B cell (primary cell): ENCODE measurements around the gene NCBP2L. TPM values are rescaled to one million over a fixed set of nuclear protein-coding genes. Genes with fewer than 3 reads are reported as not detected.

Experiments used
- ATAC-seq: fragments of 200-7000 bp; cut with Tn5 transposase; one replicate; pipeline ENCODE4 v1.10.0; 2021; ENCODE audit warnings: low read depth, mild to moderate bottlenecking, moderate number of reproducible peaks, moderate library complexity
- CTCF ChIA-PET: fragments of 350-600 bp; sonication (Branson Sonifier 250); formaldehyde crosslinking; loops from one replicate; lab custom pipeline; 2021; ENCODE audit warnings: antibody characterized with exemption, inconsistent platforms; lab: Charles Lee
- POLR2A ChIA-PET: fragments of 350-600 bp; sonication (Branson Sonifier 250); formaldehyde crosslinking; loops from one replicate; lab custom pipeline; 2021; ENCODE audit warnings: antibody characterized with exemption; lab: Charles Lee
- DNase-seq: peaks from one replicate; pipeline ENCODE4 v3.0.0; 2013
- H2AFZ ChIP-seq: 2 replicates; pipeline ENCODE4 v1.6.1; 2012; ENCODE audit warnings: mild to moderate bottlenecking, low read depth, low read length; ENCODE audit not compliant: insufficient read depth, poor library complexity, severe bottlenecking
- H3K27ac ChIP-seq, 2 donors: 1 replicate in 1 of 2; 2 replicates in 1 of 2; pipeline ENCODE4 v1.5.1; 2012 to 2013; ENCODE audit warnings: low read length in 2 of 2, mild to moderate bottlenecking in 2 of 2, moderate library complexity in 1 of 2
- H3K27me3 ChIP-seq, 4 experiments: fragments of 200-600 bp in 1 of 4; sonication (generic) in 1 of 4; replicated peaks in 1 of 4; 1 replicate in 2 of 4; 2 replicates in 2 of 4; pipeline versions ENCODE4 v1.6.1 to v1.7.0; 2013 to 2016; ENCODE audit warnings: low read length in 3 of 4, mild to moderate bottlenecking in 2 of 4, mixed read lengths in 1 of 4, moderate library complexity in 1 of 4; ENCODE audit not compliant: insufficient read depth in 4 of 4, control insufficient read depth in 3 of 4; ENCODE audit errors: control extremely low read depth in 1 of 4
- H3K36me3 ChIP-seq, 2 experiments: replicated peaks in 1 of 2; 1 replicate in 1 of 2; 2 replicates in 1 of 2; pipeline versions ENCODE4 v1.6.1 to v1.7.1; 2013; ENCODE audit warnings: low read length in 1 of 2; ENCODE audit not compliant: insufficient read depth in 2 of 2, control insufficient read depth in 1 of 2; ENCODE audit errors: control extremely low read depth in 1 of 2, extremely low read depth in 1 of 2
- H3K4me1 ChIP-seq, 2 donors: fragments of 200-600 bp in 1 of 2; sonication (generic) in 1 of 2; 1 replicate in 1 of 2; 2 replicates in 1 of 2; pipeline versions ENCODE4 v1.5.1 to v1.6.1; 2013 to 2017; ENCODE audit warnings: low read length in 2 of 2; ENCODE audit not compliant: control insufficient read depth in 2 of 2, insufficient read depth in 2 of 2
- H3K4me2 ChIP-seq: replicated peaks from 2 replicates; pipeline ENCODE3; 2012; ENCODE audit warnings: mild to moderate bottlenecking, low read depth, low read length; ENCODE audit not compliant: poor library complexity, severe bottlenecking
- H3K4me3 ChIP-seq, 5 experiments: fragments of 200-600 bp in 1 of 5; sonication (generic) in 1 of 5; 1 replicate in 3 of 5; 2 replicates in 2 of 5; pipeline versions ENCODE4 v1.5.1 to v1.7.0; 2011 to 2016; ENCODE audit warnings: low read length in 4 of 5, mild to moderate bottlenecking in 4 of 5, low read depth in 2 of 5, control low read depth in 1 of 5, moderate library complexity in 1 of 5; ENCODE audit not compliant: insufficient read depth in 1 of 5; ENCODE audit errors: control extremely low read depth in 1 of 5, extremely low read depth in 1 of 5
- H3K79me2 ChIP-seq: fragments of 200-600 bp; sonication (generic); one replicate; pipeline ENCODE4 v1.6.0; 2016; ENCODE audit warnings: low read length; ENCODE audit not compliant: control insufficient read depth, insufficient read depth
- H3K9ac ChIP-seq: fragments of 200-600 bp; sonication (generic); 2 replicates; pipeline ENCODE4 v1.6.1; 2017; ENCODE audit warnings: mild to moderate bottlenecking, low read length, moderate library complexity
- H3K9me3 ChIP-seq, 3 donors: one replicate each; pipeline versions ENCODE4 v1.6.1 to v1.7.1; 2013; ENCODE audit warnings: low read length in 2 of 3; ENCODE audit not compliant: control insufficient read depth in 2 of 3, insufficient read depth in 1 of 3; ENCODE audit errors: control extremely low read depth in 1 of 3
- H4K20me1 ChIP-seq: 2 replicates; pipeline ENCODE4 v1.6.0; 2012; ENCODE audit warnings: mild to moderate bottlenecking, low read length; ENCODE audit not compliant: insufficient read depth, control insufficient read depth, poor library complexity, severe bottlenecking
- H3K27ac Mint-ChIP-seq: one replicate; pipeline ENCODE4 v1.8.0; 2021; ENCODE audit warnings: mixed read lengths
- H3K27me3 Mint-ChIP-seq: one replicate; pipeline ENCODE4 v1.8.0; 2021; ENCODE audit warnings: mixed read lengths
- H3K4me1 Mint-ChIP-seq: one replicate; pipeline ENCODE4 v1.8.0; 2021; ENCODE audit warnings: mixed read lengths
- H3K4me3 Mint-ChIP-seq: one replicate; pipeline ENCODE4 v1.8.0; 2021; ENCODE audit warnings: mixed read lengths
- H3K9me3 Mint-ChIP-seq: one replicate; pipeline ENCODE4 v1.8.0; 2022; ENCODE audit warnings: mixed read lengths; ENCODE audit not compliant: insufficient read depth
- CTCF ChIP-seq: fragments of 200-600 bp; IDR thresholded peaks from one replicate; pipeline ENCODE4 v1.8.0; 2022; ENCODE audit warnings: antibody characterized with exemption, mild to moderate bottlenecking
- EZH2 ChIP-seq: IDR thresholded peaks from 2 replicates; pipeline ENCODE4 v1.6.1; 2012; ENCODE audit warnings: borderline replicate concordance, low read depth, mild to moderate bottlenecking, moderate library complexity, low read length; ENCODE audit not compliant: insufficient read depth, poor library complexity, severe bottlenecking
- WGBS: methylation state at CpG from one replicate; pipeline ENCODE4 v1.1.5; 2013; ENCODE audit warnings: missing lambda C conversion rate; ENCODE audit not compliant: insufficient coverage; 5-methylcytosine and 5-hydroxymethylcytosine counted together
- intact Hi-C: fragments of 100-400 bp; cut with micrococcal nuclease; formaldehyde crosslinking; loops from one replicate; pipeline ENCODE4 v1.10.0; 2022
- polyA plus RNA-seq: library from polyadenylated mRNA; depleted of rRNA; stranded (reverse); fragments of >200 nt; gene quantifications from 2 replicates; pipeline ENCODE4 v1.2.3, GENCODE V29; 2012
- total RNA-seq, 2 donors: library from RNA; stranded (reverse); fragments of 120-200 nt in 1 of 2; gene quantifications; 1 replicate in 1 of 2; 2 replicates in 1 of 2; pipeline versions ENCODE4 v1.2.3 to v1.2.4, GENCODE V29; 2013 to 2022

NCBP2L gene
- total and polyA plus RNA-seq, 2 donors (not counting 1 experiment from before 2014, with no cell fraction given) = not detected

- Histone ChIP-seq H2AFZ (no peak overlapping the region), H3K9me3 (no peaks in the 10 kb centered on the region), H3K4me1 (no peaks in the 10 kb centered on the region), H3K27ac (no peak overlapping the region), H3K27me3 (no peaks in the 10 kb centered on the region), H3K36me3 (no peaks in the 10 kb centered on the region), H3K4me2 (no peak overlapping the region), H4K20me1 (no peaks in the 10 kb centered on the region), H3K4me3 (no peak overlapping the region), H3K79me2 (no peaks in the 10 kb centered on the region), H3K9ac (no peak overlapping the region)
- POLR2A ChIA-PET = no interaction called here
- ATAC-seq (no peak), DNase-seq (no peak)
- Mint-ChIP-seq H3K4me3 (no peak overlapping the region), H3K9me3 (no peaks in the 10 kb centered on the region), H3K4me1 (no peaks in the 10 kb centered on the region), H3K27ac (no peak overlapping the region), H3K27me3 (no peaks in the 10 kb centered on the region)
- WGBS = no CpG with 5 or more reads among the region's 3 CpGs
- TF ChIP-seq CTCF (no peak), EZH2 (no peak)
- CTCF ChIA-PET = no interaction called here
- intact Hi-C loops = no loop called here
Observed at GRCh38 chrX:107755721-107756120, 21.8 kb upstream of the NCBP2L start.

GRCh38 chrX:107758231-107758766 is 19.2 kb upstream of the NCBP2L start:
- H3K4me1 Mint-ChIP-seq = no peaks in the 10 kb centered on the region
- ATAC-seq (no peak), DNase-seq (no peak)
- H3K9ac ChIP-seq = no peak overlapping the region
- no peak overlapping the region for H3K27ac Mint-ChIP-seq
- POLR2A ChIA-PET = no interaction called here
- H3K79me2 ChIP-seq = no peaks in the 10 kb centered on the region
- WGBS = no CpG with 5 or more reads among the region's 5 CpGs
- no peaks in the 10 kb centered on the region for H3K4me1 ChIP-seq
- no peaks in the 10 kb centered on the region for H3K9me3 ChIP-seq
- H3K36me3 ChIP-seq = no peaks in the 10 kb centered on the region
- H3K4me3 Mint-ChIP-seq = no peak overlapping the region
- no peaks in the 10 kb centered on the region for H3K27me3 Mint-ChIP-seq
- intact Hi-C loops = no loop called here
- no peaks in the 10 kb centered on the region for H3K9me3 Mint-ChIP-seq
- no peak overlapping the region for H3K4me2 ChIP-seq
- no peak overlapping the region for H2AFZ ChIP-seq
- H3K4me3 ChIP-seq = no peak overlapping the region
- H3K27ac ChIP-seq = no peak overlapping the region
- H4K20me1 ChIP-seq = no peaks in the 10 kb centered on the region
- H3K27me3 ChIP-seq = no peaks in the 10 kb centered on the region
- TF ChIP-seq CTCF = no peak
- no peak for TF ChIP-seq EZH2
- CTCF ChIA-PET = no interaction called here
